Measurements from ENCODE around the gene TNFRSF25. TPM values are rescaled to one million over a fixed set of nuclear protein-coding genes. Genes with fewer than 3 reads are reported as not detected.

Gene TNFRSF25
- polyA plus RNA-seq, 3 donors, result 2.6 to 18.1 (median 10.1) TPM

GRCh38 chr1:6491081-6491449 lies 25.1 kb upstream of the TNFRSF25 start:
- 19 to 43% (median 40%) methylated on average over 6 of the region's 6 CpGs for WGBS, 3 donors
- no peak overlapping the region for H3K27ac ChIP-seq (ENCODE audit: low read depth, low read length)

GRCh38 chr1:6490181-6491080 lies 24.5 kb upstream of the TNFRSF25 start:
- no peak overlapping the region for H3K27ac ChIP-seq (ENCODE audit: low read depth, low read length)
- WGBS, 3 donors, result 0 to 1% (median 1%) methylated on average over 65 to 70 of the region's 70 CpGs

- WGBS, 3 donors, result 12 to 19% (median 13%) methylated on average over 13 to 21 of the region's 21 CpGs
- H3K27ac ChIP-seq (ENCODE audit: low read depth, low read length), result no peak overlapping the region
These were observed 23.8 kb upstream of the TNFRSF25 start for GRCh38 chr1:6489799-6490180.

GRCh38 chr1:6489383-6489765 lies 23.4 kb upstream of the TNFRSF25 start:
- WGBS, 3 donors, result 70 to 79% (median 77%) methylated on average over 9 of the region's 9 CpGs
- no peak overlapping the region for H3K27ac ChIP-seq (ENCODE audit: low read depth, low read length)

GRCh38 chr1:6488602-6489382 lies 22.8 kb upstream of the TNFRSF25 start:
- H3K27ac ChIP-seq (ENCODE audit: low read depth, low read length), result no peak overlapping the region
- WGBS, 3 donors, result 74 to 75% (median 75%) methylated on average over 13 of the region's 13 CpGs

- WGBS, 3 donors, result 80 to 81% (median 81%) methylated on average over 14 of the region's 14 CpGs
- no peak overlapping the region for H3K27ac ChIP-seq (ENCODE audit: low read depth, low read length)
These were observed 22.0 kb upstream of the TNFRSF25 start for GRCh38 chr1:6487804-6488484.

GRCh38 chr1:6486433-6487011 lies 20.5 kb upstream of the TNFRSF25 start:
- whole genome bisulfite sequencing, 3 donors, result 2 to 5% (median 4%) methylated on average over 15 of the region's 15 CpGs
- H3K27ac ChIP-seq (ENCODE audit: low read depth, low read length), result no peak overlapping the region

GRCh38 chr1:6485168-6486101 lies 19.5 kb upstream of the TNFRSF25 start:
- no peak overlapping the region for H3K27ac ChIP-seq (ENCODE audit: low read depth, low read length)
- 2 to 3% (median 3%) methylated on average over 32 to 79 of the region's 80 CpGs for WGBS, 3 donors

- WGBS, 3 donors, result 15 to 39% (median 15%) methylated on average over 13 of the region's 13 CpGs
- H3K27ac ChIP-seq (ENCODE audit: low read depth, low read length), result no peak overlapping the region
These were observed 18.8 kb upstream of the TNFRSF25 start for GRCh38 chr1:6484826-6485167.

GRCh38 chr1:6483761-6484117 lies 17.8 kb upstream of the TNFRSF25 start:
- WGBS, 3 donors, result 91 to 94% (median 94%) methylated on average over 7 of the region's 7 CpGs
- no peak overlapping the region for H3K27ac ChIP-seq (ENCODE audit: low read depth, low read length)

GRCh38 chr1:6483017-6483760 lies 17.2 kb upstream of the TNFRSF25 start:
- no peak overlapping the region for H3K27ac ChIP-seq (ENCODE audit: low read depth, low read length)
- WGBS, 3 donors, result 76 to 81% (median 78%) methylated on average over 14 of the region's 14 CpGs

GRCh38 chr1:6481820-6482219 lies 15.8 kb upstream of the TNFRSF25 start:
- WGBS, 3 donors, result 77 to 85% (median 82%) methylated on average over 5 of the region's 5 CpGs

GRCh38 chr1:6477039-6477820 lies 11.3 kb upstream of the TNFRSF25 start:
- H3K27ac ChIP-seq (ENCODE audit: low read depth, low read length), result no peak overlapping the region
- WGBS, 3 donors, result 86 to 87% (median 87%) methylated on average over 24 of the region's 24 CpGs

More at GRCh38 chr1:6481820-6482219, 15.8 kb upstream of the TNFRSF25 start:
- no peak overlapping the region for H3K27ac ChIP-seq (ENCODE audit: low read depth, low read length)

- WGBS, 3 donors, result 89 to 96% (median 92%) methylated on average over 5 of the region's 5 CpGs
- H3K27ac ChIP-seq (ENCODE audit: low read depth, low read length), result no peak overlapping the region
These were observed 10.5 kb upstream of the TNFRSF25 start for GRCh38 chr1:6476483-6476882.

- no peak overlapping the region for H3K27ac ChIP-seq (ENCODE audit: low read depth, low read length)
- 19 to 35% (median 33%) methylated on average over 31 to 33 of the region's 33 CpGs for WGBS, 3 donors
These were observed 9.6 kb upstream of the TNFRSF25 start for GRCh38 chr1:6475381-6476133.

GRCh38 chr1:6474815-6475282 lies 8.9 kb upstream of the TNFRSF25 start:
- H3K27ac ChIP-seq (ENCODE audit: low read depth, low read length), result no peak overlapping the region
- WGBS, 3 donors, result 73 to 80% (median 80%) methylated on average over 12 to 13 of the region's 13 CpGs

All from adipose tissue (tissue), 3 donors.